ENCODE data around the gene DERL2.

GRCh38 chr17:5514976-5515375, 29.0 kb upstream of the DERL2 start:
- TF ChIP-seq POLR2A (IDR thresholded peaks at IDR 0.05; ENCODE audit: low read depth, low read length) (no peak), RCOR1 (IDR thresholded peaks at IDR 0.05; ENCODE audit: insufficient replicate concordance, low read length) (no peak)
- TF ChIP-seq, protein P1, sequence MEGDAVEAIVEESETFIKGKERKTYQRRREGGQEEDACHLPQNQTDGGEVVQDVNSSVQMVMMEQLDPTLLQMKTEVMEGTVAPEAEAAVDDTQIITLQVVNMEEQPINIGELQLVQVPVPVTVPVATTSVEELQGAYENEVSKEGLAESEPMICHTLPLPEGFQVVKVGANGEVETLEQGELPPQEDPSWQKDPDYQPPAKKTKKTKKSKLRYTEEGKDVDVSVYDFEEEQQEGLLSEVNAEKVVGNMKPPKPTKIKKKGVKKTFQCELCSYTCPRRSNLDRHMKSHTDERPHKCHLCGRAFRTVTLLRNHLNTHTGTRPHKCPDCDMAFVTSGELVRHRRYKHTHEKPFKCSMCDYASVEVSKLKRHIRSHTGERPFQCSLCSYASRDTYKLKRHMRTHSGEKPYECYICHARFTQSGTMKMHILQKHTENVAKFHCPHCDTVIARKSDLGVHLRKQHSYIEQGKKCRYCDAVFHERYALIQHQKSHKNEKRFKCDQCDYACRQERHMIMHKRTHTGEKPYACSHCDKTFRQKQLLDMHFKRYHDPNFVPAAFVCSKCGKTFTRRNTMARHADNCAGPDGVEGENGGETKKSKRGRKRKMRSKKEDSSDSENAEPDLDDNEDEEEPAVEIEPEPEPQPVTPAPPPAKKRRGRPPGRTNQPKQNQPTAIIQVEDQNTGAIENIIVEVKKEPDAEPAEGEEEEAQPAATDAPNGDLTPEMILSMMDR (conservative IDR thresholded peaks at IDR 0.05; ENCODE audit: low read depth, low read length), result no peak

Measured in IMR-90 (cell line).